Immature natural killer cell (primary cell): ENCODE data around the gene EDN2. TPM values are rescaled to one million over a fixed set of nuclear protein-coding genes. Genes with fewer than 3 reads are reported as not detected.

Source experiments
- DNase-seq, 3 donors: peaks; one replicate each; pipeline ENCODE4 v3.0.0; 2022; ENCODE audit warnings: mixed read lengths in 1 of 3
- H3K27ac Mint-ChIP-seq, 6 donors: one replicate each; pipeline ENCODE4 v1.8.0; 2020; ENCODE audit warnings: mixed read lengths in 6 of 6, mild to moderate bottlenecking in 5 of 6, inconsistent platforms in 4 of 6, moderate library complexity in 3 of 6
- H3K27me3 Mint-ChIP-seq, 3 donors: one replicate each; pipeline ENCODE4 v1.8.0; 2020 to 2021; ENCODE audit warnings: low read depth in 3 of 3, mild to moderate bottlenecking in 3 of 3, mixed read lengths in 3 of 3, moderate library complexity in 3 of 3, inconsistent platforms in 1 of 3
- H3K36me3 Mint-ChIP-seq, 3 donors: one replicate each; pipeline ENCODE4 v1.8.0; 2020; ENCODE audit warnings: mixed read lengths in 3 of 3, inconsistent platforms in 2 of 3, mild to moderate bottlenecking in 2 of 3
- H3K4me1 Mint-ChIP-seq, 2 donors: one replicate each; pipeline ENCODE4 v1.8.0; 2020; ENCODE audit warnings: inconsistent platforms in 2 of 2, mild to moderate bottlenecking in 2 of 2, mixed read lengths in 2 of 2, moderate library complexity in 1 of 2
- H3K4me3 Mint-ChIP-seq, 5 donors: one replicate each; pipeline ENCODE4 v1.8.0; 2020; ENCODE audit warnings: mild to moderate bottlenecking in 5 of 5, mixed read lengths in 5 of 5, inconsistent platforms in 3 of 5, moderate library complexity in 3 of 5
- H3K9me3 Mint-ChIP-seq, 6 donors: one replicate each; pipeline ENCODE4 v1.8.0; 2020; ENCODE audit warnings: mild to moderate bottlenecking in 6 of 6, mixed read lengths in 6 of 6, inconsistent platforms in 4 of 6, moderate library complexity in 3 of 6
- polyA plus RNA-seq, 3 donors: library from polyadenylated mRNA; unstranded; fragments of 300-500 nt; fragmentation: Illumina TruSeq; gene quantifications; one replicate each; pipeline ENCODE4 v1.2.3, GENCODE V29; 2021

The EDN2 gene
- polyA plus RNA-seq, 3 donors from 2014 or later = not detected

- Mint-ChIP-seq H3K4me3 (no peak overlapping the region), H3K27me3 (peaks cover 2 to 10% (median 8%) of the 10 kb centered on the region in 3 donors), H3K27ac (no peak overlapping the region), H3K36me3 (no peaks in the 10 kb centered on the region), H3K4me1 (no peaks in the 10 kb centered on the region), H3K9me3 (no peaks in the 10 kb centered on the region)
- DNase-seq = no peak
Observed at GRCh38 chr1:41434748-41435449, 49.6 kb downstream of the EDN2 start.

- Mint-ChIP-seq H3K27ac (no peak overlapping the region), H3K27me3 (peaks cover 0 to 10% (median 8%) of the 10 kb centered on the region in 3 donors), H3K36me3 (no peaks in the 10 kb centered on the region), H3K4me3 (no peak overlapping the region), H3K9me3 (no peaks in the 10 kb centered on the region), H3K4me1 (no peaks in the 10 kb centered on the region)
- no peak for DNase-seq
Observed at GRCh38 chr1:41434306-41434705, 50.2 kb downstream of the EDN2 start.

GRCh38 chr1:41433501-41433900 lies 51.0 kb downstream of the EDN2 start:
- H3K27me3 Mint-ChIP-seq = peaks cover 0 to 10% (median 8%) of the 10 kb centered on the region in 3 donors
- no peaks in the 10 kb centered on the region for H3K4me1 Mint-ChIP-seq
- no peak overlapping the region for H3K27ac Mint-ChIP-seq
- no peak for DNase-seq
- no peak overlapping the region for H3K4me3 Mint-ChIP-seq
- no peaks in the 10 kb centered on the region for H3K9me3 Mint-ChIP-seq
- H3K36me3 Mint-ChIP-seq = no peaks in the 10 kb centered on the region

GRCh38 chr1:41432481-41433280 lies 51.8 kb downstream of the EDN2 start:
- Mint-ChIP-seq H3K4me3 (no peak overlapping the region), H3K27ac (no peak overlapping the region), H3K36me3 (no peaks in the 10 kb centered on the region), H3K9me3 (no peaks in the 10 kb centered on the region), H3K4me1 (no peaks in the 10 kb centered on the region), H3K27me3 (peaks cover 0 to 9% (median 8%) of the 10 kb centered on the region in 3 donors)
- peak; percentile 59 to 71 (median 64) for DNase-seq

- Mint-ChIP-seq H3K4me1 (no peaks in the 10 kb centered on the region), H3K36me3 (no peaks in the 10 kb centered on the region), H3K27ac (no peak overlapping the region), H3K27me3 (peaks cover 0 to 9% (median 8%) of the 10 kb centered on the region in 3 donors), H3K4me3 (no peak overlapping the region), H3K9me3 (no peaks in the 10 kb centered on the region)
- no peak for DNase-seq
Observed at GRCh38 chr1:41431490-41432350, 52.8 kb downstream of the EDN2 start.

GRCh38 chr1:41430582-41430981 lies 53.9 kb downstream of the EDN2 start:
- Mint-ChIP-seq H3K27me3 (peaks cover 0 to 8% (median 7%) of the 10 kb centered on the region in 3 donors), H3K9me3 (no peaks in the 10 kb centered on the region), H3K4me3 (no peak overlapping the region), H3K36me3 (no peaks in the 10 kb centered on the region), H3K4me1 (no peaks in the 10 kb centered on the region), H3K27ac (no peak overlapping the region)
- DNase-seq = no peak

GRCh38 chr1:41430069-41430468 lies 54.4 kb downstream of the EDN2 start:
- no peaks in the 10 kb centered on the region for H3K9me3 Mint-ChIP-seq
- H3K4me1 Mint-ChIP-seq = no peaks in the 10 kb centered on the region
- no peak overlapping the region for H3K4me3 Mint-ChIP-seq
- peaks cover 0 to 8% (median 5%) of the 10 kb centered on the region in 3 donors for H3K27me3 Mint-ChIP-seq
- H3K27ac Mint-ChIP-seq = no peak overlapping the region
- H3K36me3 Mint-ChIP-seq = no peaks in the 10 kb centered on the region
- DNase-seq = no peak

- no peaks in the 10 kb centered on the region for H3K36me3 Mint-ChIP-seq
- H3K27ac Mint-ChIP-seq = no peak overlapping the region
- peaks cover 0 to 4% (median 1%) of the 10 kb centered on the region in 3 donors for H3K27me3 Mint-ChIP-seq
- DNase-seq = no peak
- H3K9me3 Mint-ChIP-seq = no peaks in the 10 kb centered on the region
- H3K4me1 Mint-ChIP-seq = no peaks in the 10 kb centered on the region
- no peak overlapping the region for H3K4me3 Mint-ChIP-seq
Observed at GRCh38 chr1:41429641-41430035, 54.8 kb downstream of the EDN2 start.

Other genes with a start within 250 kb of the EDN2 start
- 1 to 10 TPM; 1.3 to 4.8 (median 4.6) TPM for gene SCMH1, start 242.4 kb downstream of the EDN2 start, polyA plus RNA-seq
- gene FOXO6, start 123.2 kb downstream of the EDN2 start, polyA plus RNA-seq = not detected